ENCODE data around the gene ELANE. TPM values are rescaled to one million over a fixed set of nuclear protein-coding genes. Genes with fewer than 3 reads are reported as not detected.

ELANE gene
- total and polyA plus RNA-seq, 2 experiments from 2014 or later: not detected

- H3K4me3 ChIP-seq: no peak overlapping the region
- H3K4me1 ChIP-seq (ENCODE audit: low read depth): no peaks in the 10 kb centered on the region
- no peaks in the 10 kb centered on the region for H3K9me3 ChIP-seq (ENCODE audit: low read depth)
- H3K36me3 ChIP-seq: peaks cover 10% of the 10 kb centered on the region
- no peak overlapping the region for H3K27ac ChIP-seq
- peaks cover 2% of the 10 kb centered on the region for H3K27me3 ChIP-seq
- DNase-seq (ENCODE audit: low read depth in 1 of 2, low spot score in 1 of 2): no peak
- TF ChIP-seq CTCF (IDR thresholded peaks at IDR 0.05; ENCODE audit: low read depth, low read length): no peak
Measured at GRCh38 chr19:866769-867300, 14.7 kb downstream of the ELANE start.

- no peaks in the 10 kb centered on the region for H3K27me3 ChIP-seq
- no peaks in the 10 kb centered on the region for H3K9me3 ChIP-seq (ENCODE audit: low read depth)
- H3K27ac ChIP-seq: no peak overlapping the region
- TF ChIP-seq CTCF (IDR thresholded peaks at IDR 0.05; ENCODE audit: low read depth, low read length): no peak
- peaks cover 10% of the 10 kb centered on the region for H3K36me3 ChIP-seq
- H3K4me1 ChIP-seq (ENCODE audit: low read depth): no peaks in the 10 kb centered on the region
- no peak for DNase-seq (ENCODE audit: low read depth in 1 of 2, low spot score in 1 of 2)
- no peak overlapping the region for H3K4me3 ChIP-seq
Measured at GRCh38 chr19:867301-867793, 15.2 kb downstream of the ELANE start.

GRCh38 chr19:867855-868457, 15.9 kb downstream of the ELANE start:
- no peak overlapping the region for H3K27ac ChIP-seq
- no peaks in the 10 kb centered on the region for H3K9me3 ChIP-seq (ENCODE audit: low read depth)
- no peaks in the 10 kb centered on the region for H3K27me3 ChIP-seq
- no peak for TF ChIP-seq CTCF (IDR thresholded peaks at IDR 0.05; ENCODE audit: low read depth, low read length)
- no peak for DNase-seq (ENCODE audit: low read depth in 1 of 2, low spot score in 1 of 2)
- H3K36me3 ChIP-seq: peaks cover 10% of the 10 kb centered on the region
- H3K4me3 ChIP-seq: no peak overlapping the region
- H3K4me1 ChIP-seq (ENCODE audit: low read depth): no peaks in the 10 kb centered on the region

GRCh38 chr19:868458-869244, 16.5 kb downstream of the ELANE start:
- H3K9me3 ChIP-seq (ENCODE audit: low read depth): no peaks in the 10 kb centered on the region
- peaks cover 10% of the 10 kb centered on the region for H3K36me3 ChIP-seq
- no peak overlapping the region for H3K27ac ChIP-seq
- no peak for TF ChIP-seq CTCF (IDR thresholded peaks at IDR 0.05; ENCODE audit: low read depth, low read length)
- no peak overlapping the region for H3K4me3 ChIP-seq
- no peak for DNase-seq (ENCODE audit: low read depth in 1 of 2, low spot score in 1 of 2)
- H3K4me1 ChIP-seq (ENCODE audit: low read depth): no peaks in the 10 kb centered on the region
- H3K27me3 ChIP-seq: no peaks in the 10 kb centered on the region

GRCh38 chr19:869245-870177, 17.4 kb downstream of the ELANE start:
- Histone ChIP-seq H3K27me3 (no peaks in the 10 kb centered on the region), H3K9me3 (ENCODE audit: low read depth) (no peaks in the 10 kb centered on the region), H3K4me1 (ENCODE audit: low read depth) (no peaks in the 10 kb centered on the region), H3K36me3 (peaks cover 10% of the 10 kb centered on the region), H3K27ac (no peak overlapping the region), H3K4me3 (no peak overlapping the region)
- peak in 1 of 2 donors; percentile 96 for DNase-seq (ENCODE audit: low read depth in 1 of 2, low spot score in 1 of 2)
- no peak for TF ChIP-seq CTCF (IDR thresholded peaks at IDR 0.05; ENCODE audit: low read depth, low read length)

Data from cardiac muscle cell (in vitro differentiated cells and primary cell).